Liver (tissue), 3 donors: ENCODE measurements around the gene PROX1.

Source experiments
- ATF3 ChIP-seq: IDR thresholded peaks from 2 replicates; pipeline ENCODE4 v1.6.1; 2016; ENCODE audit warnings: antibody characterized with exemption
- EGR1 ChIP-seq, 2 donors: IDR thresholded peaks; 2 replicates each; pipeline ENCODE4 v1.6.1; 2016 to 2018; ENCODE audit warnings: antibody characterized with exemption in 2 of 2, low read depth in 2 of 2
- FOXA1 ChIP-seq: IDR thresholded peaks from 2 replicates; pipeline ENCODE4 v1.6.1; 2016; ENCODE audit warnings: antibody characterized with exemption
- FOXA2 ChIP-seq: IDR thresholded peaks from 2 replicates; pipeline ENCODE4 v1.6.1; 2016; ENCODE audit warnings: antibody characterized with exemption
- GABPA ChIP-seq, 2 donors: IDR thresholded peaks in 1 of 2; conservative IDR thresholded peaks in 1 of 2; 2 replicates each; pipeline ENCODE4 v1.6.1; 2016; ENCODE audit warnings: antibody characterized with exemption in 2 of 2, mild to moderate bottlenecking in 1 of 2, moderate library complexity in 1 of 2
- RAD21 ChIP-seq, 2 donors: IDR thresholded peaks; 2 replicates each; pipeline ENCODE4 v1.6.1; 2016; ENCODE audit warnings: antibody characterized with exemption in 2 of 2, mild to moderate bottlenecking in 2 of 2
- REST ChIP-seq: IDR thresholded peaks from 2 replicates; pipeline ENCODE4 v1.6.1; 2016; ENCODE audit warnings: antibody characterized with exemption, mild to moderate bottlenecking
- YY1 ChIP-seq: IDR thresholded peaks from 2 replicates; pipeline ENCODE4 v1.6.1; 2016; ENCODE audit warnings: antibody characterized with exemption, mild to moderate bottlenecking
- ZBTB33 ChIP-seq: IDR thresholded peaks from 2 replicates; pipeline ENCODE4 v1.6.1; 2016; ENCODE audit warnings: antibody characterized with exemption
- TF ChIP-seq, protein P1 (sequence below): fragments of 150-350 bp; IDR thresholded peaks from 2 replicates; pipeline ENCODE4 v1.5.1; 2017; ENCODE audit warnings: improper control_type of control experiment, low read depth, low read length; ENCODE audit not compliant: missing input control
- TF ChIP-seq, protein P2 (sequence below): IDR thresholded peaks from 2 replicates; pipeline ENCODE4 v1.6.1; 2016; ENCODE audit warnings: antibody characterized with exemption
- donor health status: healthy.
- donor health status: healthy.

GRCh38 chr1:213942061-213942460 is 45.7 kb upstream of the PROX1 start:
- TF ChIP-seq, protein P1, sequence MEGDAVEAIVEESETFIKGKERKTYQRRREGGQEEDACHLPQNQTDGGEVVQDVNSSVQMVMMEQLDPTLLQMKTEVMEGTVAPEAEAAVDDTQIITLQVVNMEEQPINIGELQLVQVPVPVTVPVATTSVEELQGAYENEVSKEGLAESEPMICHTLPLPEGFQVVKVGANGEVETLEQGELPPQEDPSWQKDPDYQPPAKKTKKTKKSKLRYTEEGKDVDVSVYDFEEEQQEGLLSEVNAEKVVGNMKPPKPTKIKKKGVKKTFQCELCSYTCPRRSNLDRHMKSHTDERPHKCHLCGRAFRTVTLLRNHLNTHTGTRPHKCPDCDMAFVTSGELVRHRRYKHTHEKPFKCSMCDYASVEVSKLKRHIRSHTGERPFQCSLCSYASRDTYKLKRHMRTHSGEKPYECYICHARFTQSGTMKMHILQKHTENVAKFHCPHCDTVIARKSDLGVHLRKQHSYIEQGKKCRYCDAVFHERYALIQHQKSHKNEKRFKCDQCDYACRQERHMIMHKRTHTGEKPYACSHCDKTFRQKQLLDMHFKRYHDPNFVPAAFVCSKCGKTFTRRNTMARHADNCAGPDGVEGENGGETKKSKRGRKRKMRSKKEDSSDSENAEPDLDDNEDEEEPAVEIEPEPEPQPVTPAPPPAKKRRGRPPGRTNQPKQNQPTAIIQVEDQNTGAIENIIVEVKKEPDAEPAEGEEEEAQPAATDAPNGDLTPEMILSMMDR = no peak
- TF ChIP-seq ATF3 (no peak), ZBTB33 (no peak), YY1 (no peak), RAD21 (IDR thresholded peaks at IDR 0.05) (no peak), FOXA1 (no peak), REST (no peak), FOXA2 (no peak), GABPA (IDR thresholded peaks at IDR 0.05 in 1 of 2, conservative IDR thresholded peaks at IDR 0.05 in 1 of 2) (no peak), EGR1 (IDR thresholded peaks at IDR 0.05; ENCODE audit: low read depth in 2 of 2) (no peak)
- TF ChIP-seq, protein P2, sequence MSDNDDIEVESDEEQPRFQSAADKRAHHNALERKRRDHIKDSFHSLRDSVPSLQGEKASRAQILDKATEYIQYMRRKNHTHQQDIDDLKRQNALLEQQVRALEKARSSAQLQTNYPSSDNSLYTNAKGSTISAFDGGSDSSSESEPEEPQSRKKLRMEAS = no peak
